Stimulated activated CD8-positive, alpha-beta memory T cell treated with anti-CD3 and anti-CD28 coated beads, Interleukin-4, amount 100 ng/mL, for 24 hours (primary cell): Measurements from ENCODE around the gene UQCRC2.
"Not testable (repeated sequence)": the region's sequence is repeated elsewhere in the genome, so short reads cannot be mapped to it uniquely, and the experiment has no call there.

Experiments used
- DNase-seq: peaks from one replicate; pipeline ENCODE4 v3.0.0-alpha.2; 2020; ENCODE audit warnings: low read depth

Gene UQCRC2

DNA sequence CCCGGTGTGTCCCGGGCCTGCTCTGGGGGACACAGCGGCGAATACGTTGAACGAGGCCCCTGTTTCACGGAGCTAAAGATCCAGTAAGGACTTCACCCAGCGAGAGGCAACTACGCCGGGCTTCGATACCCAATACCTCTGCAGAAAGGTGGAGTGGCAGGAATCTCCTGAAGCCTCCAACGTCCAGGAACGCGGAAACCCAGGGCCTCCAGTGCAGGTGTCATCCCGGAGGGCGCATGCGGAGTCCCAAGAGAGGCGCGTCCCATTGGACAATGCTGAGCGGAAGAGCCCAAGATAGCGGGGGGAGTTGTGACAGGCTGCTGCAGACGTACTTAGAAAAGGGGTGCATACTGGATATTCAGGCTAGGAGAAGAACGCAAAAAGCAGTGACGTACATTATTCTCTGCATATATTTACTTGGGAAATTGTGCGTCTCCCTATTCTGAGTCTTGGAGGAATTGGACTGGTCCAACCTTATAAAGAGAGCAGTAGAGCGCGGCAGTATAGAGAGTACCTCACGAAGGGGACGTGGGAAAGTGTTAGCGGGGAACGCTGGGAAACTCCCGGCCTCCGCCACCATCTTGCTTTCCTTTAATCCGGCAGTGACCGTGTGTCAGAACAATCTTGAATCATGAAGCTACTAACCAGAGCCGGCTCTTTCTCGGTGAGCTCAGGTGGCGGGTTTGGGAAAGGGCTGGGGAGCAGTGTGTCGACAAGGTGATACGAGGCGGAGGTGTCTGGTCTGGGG lies at the start of gene UQCRC2:
TSS of gene UQCRC2 (plus strand) at position 569 of the 748 bp plus-strand sequence. CDS start at position 632, 63 bp downstream.
- peak; percentile 78 for DNase-seq

DNA sequence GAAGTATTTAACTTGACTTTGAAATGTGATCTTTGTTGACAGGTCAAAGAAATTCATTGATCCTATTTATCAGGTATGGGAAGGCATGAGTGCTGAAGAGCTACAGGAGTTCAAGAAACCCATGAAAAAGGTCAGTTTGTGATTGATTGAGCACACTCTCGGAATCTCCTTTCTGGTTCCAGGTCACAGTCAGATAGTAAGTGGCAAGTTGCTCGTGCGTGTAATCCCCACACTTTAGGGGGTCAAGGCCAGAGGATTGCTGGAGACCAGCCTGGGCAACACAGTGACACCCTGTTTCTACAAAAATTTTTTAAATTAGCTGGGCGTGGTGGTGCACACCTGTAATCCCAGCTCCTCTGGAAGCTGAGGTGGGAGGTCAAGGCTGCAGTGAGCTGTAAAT lies 20.5 kb upstream of the UQCRC2 start:
- not testable (repeated sequence) for DNase-seq

DNA sequence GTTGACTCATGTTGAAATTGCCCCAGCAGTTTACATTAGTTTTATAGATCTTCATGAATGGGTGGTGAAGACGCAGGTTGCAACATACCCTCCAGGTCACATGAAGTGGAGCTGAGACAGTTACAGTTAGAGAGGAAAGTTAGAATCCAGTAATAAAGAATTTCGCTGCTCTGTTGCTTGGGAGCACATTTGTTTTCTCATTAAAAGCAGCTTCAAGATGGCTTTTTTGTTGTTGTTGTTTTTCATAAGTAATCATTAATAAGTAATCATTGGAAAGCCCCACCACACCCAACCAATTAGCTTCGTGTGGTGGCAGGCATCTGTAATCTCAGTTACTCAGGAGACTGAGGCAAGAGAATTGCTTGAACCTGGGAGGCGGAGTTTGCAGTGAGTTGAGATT lies 19.8 kb upstream of the UQCRC2 start:
- not testable (repeated sequence) for DNase-seq

DNA sequence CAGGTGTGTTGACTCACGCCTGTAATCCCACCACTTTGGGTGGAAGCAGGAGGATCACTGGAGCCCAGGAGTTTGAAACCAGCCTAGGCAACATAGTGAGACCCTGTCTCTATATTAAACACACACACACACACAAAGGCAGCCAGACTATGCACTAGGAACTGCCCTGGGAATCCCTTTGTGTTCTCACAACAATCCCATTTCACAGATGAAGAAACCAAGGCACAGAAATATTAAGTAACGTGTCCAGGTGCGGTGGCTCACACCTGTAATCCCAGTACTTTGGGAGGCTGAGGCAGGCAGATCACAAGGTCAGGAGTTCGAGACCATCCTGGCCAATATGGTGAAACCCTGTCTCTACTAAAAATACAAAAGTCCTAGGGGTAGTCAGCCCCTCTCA lies 19.4 kb upstream of the UQCRC2 start:
- not testable (repeated sequence) for DNase-seq

DNA sequence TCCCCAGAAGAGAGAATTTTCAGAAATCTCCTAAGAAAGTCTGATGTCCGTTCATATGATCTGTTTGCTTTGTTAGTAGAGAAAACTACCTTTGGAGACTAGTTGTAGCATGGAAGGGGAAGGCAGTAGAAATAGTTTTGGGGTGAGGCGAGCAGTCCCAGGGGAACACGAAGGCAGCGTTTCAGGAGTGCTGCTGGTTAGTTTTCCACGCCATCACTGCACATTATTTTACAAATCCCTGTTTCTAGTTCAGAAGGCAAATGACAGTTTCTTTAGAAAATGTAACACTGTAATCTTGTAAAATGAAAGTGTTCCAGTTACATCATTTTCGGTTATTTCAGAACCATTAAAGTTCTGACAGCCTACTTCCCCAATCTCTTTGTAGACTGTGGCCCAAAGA lies 16.9 kb upstream of the UQCRC2 start:
- not testable (repeated sequence) for DNase-seq

DNA sequence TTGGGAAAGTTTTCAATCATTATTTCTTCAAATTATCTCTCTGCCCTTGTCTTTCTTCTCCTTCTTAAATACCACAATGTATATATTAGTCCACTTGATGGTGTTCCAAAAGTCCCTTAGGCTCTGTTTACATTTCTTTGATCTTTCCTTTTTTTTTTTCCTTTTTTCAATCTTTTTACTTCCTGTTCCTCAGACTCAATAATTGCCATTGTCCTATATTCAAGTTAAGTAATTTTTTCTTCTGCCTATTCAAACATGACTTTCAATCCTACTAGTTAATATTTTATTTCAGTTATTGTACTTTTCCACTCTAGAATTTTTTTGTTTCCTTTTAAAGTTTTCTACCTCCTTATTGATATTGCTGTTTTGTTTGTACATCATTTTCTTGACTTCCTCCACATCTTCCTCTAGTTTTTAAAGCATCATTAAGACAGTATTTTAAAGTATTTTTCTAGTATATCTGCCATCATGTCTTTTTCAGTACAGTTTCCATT lies 15.8 kb upstream of the UQCRC2 start:
- DNase-seq, result no peak

DNA sequence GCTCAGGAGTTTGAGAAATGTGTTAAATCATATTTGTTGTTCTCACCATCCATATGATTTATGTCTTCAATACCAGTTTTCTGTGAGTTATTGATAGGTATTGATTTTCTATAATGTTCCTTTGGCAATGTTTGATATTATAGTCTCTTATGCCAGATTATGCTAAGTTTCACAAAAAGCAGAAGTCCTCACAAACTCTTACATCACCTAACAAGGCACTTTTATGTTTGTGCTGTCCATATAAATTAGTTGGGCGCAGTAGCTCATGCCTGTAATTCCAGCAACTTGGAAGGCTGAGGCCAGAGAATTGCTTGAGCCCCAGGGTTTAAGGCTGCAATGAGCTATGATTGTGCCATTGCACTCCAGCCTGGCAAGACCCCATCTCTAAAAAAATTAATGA lies 12.6 kb upstream of the UQCRC2 start:
- no peak for DNase-seq

DNA sequence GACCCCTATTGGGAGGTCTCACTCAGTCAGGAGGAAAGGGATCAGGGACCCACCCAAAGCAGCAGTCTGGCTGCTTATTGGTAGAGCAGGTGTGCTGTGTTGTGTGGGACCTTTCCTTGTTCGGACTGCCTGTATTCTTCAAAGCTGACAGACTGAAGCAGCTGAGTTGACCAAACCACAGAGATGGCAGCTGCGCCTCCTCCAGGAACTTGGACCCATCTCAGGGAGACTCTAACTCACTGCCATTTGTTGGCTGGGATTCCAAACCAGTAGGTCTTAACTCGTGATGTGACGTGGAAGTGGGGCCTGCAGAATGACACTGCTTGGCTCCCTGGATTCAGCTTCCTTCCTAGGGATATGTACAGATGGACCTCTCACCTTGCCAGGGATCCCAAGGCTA lies 9.6 kb upstream of the UQCRC2 start:
- DNase-seq, result no peak

DNA sequence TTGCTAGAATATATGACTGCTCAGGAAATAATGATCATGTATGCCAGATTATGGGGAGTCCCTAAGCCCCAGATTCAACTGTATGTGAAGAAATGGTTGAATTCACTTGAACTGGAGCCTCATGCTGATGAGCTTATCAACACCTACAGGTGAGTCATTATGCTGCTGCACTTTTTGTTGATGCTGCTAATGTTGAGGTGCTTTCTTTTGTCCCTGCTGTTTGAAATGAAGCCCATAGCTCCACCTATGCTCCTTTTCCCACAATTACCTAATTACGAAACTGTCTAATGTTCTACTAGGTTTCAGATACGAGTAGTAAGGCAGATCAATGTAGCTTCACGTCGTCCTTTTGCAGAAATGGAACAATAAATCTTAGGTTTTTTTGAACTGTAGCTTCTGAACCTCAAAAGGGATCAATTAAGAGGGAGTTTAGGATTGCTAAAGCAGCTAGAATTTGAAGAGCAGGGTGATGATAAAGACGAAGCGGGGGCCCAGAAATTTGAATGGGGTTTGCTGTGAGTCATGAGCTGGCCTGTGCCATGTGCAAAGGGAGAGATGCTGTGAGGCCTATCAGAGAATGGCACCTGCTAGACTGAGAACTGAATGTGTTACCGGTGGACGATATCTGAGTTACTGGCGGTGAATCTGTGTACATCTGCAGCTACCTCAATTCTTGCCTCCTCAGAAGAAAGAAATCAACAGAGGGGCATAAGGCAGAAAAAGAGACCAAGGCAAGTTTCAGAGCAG lies 6.1 kb upstream of the UQCRC2 start:
- no peak for DNase-seq

DNA sequence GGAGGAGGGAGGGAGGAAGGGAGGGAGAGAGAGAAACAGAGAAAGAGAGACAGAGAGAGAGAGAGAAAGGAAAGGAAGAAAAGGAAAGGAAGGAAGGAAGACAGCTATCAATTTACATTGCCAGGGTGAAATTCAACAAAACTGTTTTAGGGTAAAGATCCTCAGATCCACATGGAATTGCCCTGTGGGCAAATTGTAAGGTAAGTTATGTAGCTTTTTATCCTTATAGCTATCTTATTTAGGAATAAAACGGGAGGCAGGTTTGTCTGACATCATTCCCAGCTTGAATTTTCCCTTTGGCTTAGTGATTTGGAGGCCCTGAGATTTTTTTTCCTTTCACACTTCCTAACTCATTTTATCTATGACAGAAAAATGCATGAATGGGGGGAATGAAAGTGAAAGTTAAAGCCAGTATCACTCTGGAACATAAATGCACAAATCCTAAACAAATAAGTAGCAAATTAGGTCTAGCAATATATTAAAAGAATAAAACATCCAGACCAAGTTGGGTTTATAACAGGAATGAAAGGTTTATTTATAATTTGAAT lies 3.4 kb upstream of the UQCRC2 start:
- DNase-seq, result no peak

DNA sequence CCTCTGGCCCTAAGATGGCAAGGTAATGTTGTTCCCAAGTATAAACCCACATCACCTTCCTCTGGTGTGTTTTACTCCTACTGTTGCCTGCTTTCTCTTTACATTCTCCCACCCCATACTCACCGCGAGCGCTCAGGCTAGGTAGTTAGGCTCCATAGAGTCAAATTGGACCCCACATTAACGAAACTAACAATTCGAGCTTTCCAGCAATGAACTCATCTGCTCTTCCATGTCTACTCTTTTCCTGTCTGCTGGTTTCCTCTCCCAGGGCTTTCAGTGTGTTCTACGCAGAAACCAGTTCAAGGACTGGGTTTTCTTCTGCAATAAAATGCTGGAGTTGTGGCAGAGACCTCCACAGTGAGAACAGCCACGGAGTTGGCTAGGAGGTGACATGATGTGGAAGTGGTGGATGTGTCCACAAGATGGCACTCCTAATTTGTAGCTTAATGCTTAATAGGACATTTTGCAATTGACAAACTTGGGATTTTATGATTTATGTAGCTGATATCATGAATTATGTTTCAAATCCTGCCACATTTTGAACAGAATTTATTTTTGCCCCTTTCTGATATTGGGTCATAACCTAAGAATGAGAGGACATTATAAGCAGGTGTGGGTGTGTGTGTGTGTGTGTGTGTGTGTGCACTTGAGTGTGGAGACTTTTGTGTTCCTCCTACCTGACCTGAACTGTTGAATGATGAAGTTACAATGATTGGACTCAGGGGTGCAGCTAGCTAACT lies 2.2 kb upstream of the UQCRC2 start:
- no peak for DNase-seq

DNA sequence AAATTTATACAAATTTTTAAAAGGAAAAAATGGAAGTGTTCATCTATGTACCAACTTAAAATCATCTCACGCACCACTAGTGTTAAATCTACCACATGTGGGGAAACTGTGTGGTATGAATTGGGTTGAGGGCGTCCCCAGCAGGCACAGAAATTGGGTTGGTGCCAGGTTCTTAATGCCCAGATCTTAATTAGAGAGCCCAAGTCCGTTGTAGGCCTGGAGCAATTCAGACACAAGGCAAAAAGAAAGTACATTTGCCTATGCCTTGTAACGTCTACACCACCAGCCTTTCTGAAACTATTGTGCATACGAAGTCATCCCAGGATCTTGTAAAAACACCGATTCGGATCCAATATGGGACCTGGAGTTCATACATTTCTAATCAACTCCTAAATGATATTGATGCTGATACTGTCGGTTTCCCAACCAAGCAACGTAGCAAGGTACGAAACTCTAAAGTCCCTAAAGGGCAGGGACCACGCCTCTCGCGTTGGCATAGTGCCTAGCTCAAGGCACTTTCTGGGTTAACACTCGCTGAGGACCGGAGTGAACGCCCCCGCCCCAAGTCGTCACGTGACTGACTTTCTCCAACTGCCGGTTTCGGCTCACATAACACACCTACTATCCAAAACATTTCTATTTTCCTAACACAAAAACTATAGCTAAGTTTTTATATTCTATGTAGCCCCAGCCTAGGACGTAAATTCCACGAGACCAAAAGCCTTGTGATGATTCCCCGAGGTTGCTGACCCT lies 945 bp upstream of the UQCRC2 start:
- DNase-seq, result peak; percentile 64

DNA sequence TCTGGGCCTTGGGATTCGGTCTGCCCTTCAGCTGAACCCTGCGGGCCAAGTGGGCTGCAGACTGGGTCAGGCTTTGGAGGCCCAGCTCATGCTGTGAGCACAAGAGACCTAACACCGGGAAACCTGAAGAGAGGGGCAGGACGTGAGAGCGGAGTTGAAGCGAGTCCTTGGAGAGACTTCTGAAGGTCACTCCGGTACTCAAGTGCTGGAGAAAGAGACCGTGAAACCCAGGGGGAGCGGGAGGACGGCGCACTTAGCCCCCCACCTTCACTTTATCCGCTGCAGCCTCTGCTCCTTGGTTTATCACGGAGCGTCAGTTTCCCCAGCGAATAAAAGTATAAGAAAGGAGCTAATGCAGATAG lies 361 bp downstream of the UQCRC2 start:
- DNase-seq, result no peak

DNA sequence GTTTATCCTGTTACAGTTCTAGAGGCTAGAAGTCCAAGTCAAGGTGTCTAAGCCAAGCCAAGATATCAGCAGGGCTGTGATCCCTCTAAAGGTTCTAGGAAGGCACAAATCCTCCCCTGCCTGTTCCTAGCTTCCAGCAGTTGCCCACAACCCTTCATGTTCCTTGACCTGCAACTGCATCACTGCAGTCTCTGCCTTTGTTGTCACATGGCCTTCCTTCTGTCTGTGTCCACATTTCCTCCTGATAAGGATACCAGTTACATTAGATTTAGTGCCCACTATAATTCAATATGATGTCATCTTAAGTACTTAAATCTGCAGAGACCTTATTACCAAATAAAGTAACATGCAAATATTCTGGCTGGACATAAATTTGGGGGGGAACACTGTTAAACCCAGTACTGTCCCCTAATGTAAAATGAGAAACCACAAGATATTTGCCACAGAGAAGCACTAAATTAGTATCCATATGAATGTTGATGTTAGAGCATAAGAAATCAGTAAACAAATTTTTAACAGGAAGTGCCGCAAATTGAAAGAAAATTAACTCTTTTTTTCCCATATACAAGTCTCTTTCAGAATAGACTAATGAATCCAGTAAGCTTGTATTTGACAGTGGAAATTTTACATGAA lies 4.7 kb downstream of the UQCRC2 start:
- DNase-seq, result no peak

DNA sequence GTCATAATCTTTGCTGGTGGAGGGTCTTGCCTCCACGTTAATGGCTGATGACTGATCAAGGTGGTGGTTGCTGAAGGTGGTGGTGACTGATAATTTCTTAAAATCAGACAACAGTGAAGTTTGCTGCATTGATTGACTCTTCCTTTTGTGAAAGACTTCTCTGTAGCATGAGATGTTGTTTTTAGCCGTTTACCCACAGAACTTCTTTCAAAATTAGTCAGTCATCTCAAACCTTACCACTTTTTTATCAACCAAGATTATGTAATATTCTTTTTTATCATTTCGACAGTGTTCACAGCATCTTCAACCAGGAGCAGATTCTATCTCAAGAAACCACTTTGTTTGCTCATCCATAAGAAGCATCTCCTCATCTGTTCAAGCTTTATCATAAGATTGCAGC lies 5.9 kb downstream of the UQCRC2 start:
- DNase-seq, result no peak

DNA sequence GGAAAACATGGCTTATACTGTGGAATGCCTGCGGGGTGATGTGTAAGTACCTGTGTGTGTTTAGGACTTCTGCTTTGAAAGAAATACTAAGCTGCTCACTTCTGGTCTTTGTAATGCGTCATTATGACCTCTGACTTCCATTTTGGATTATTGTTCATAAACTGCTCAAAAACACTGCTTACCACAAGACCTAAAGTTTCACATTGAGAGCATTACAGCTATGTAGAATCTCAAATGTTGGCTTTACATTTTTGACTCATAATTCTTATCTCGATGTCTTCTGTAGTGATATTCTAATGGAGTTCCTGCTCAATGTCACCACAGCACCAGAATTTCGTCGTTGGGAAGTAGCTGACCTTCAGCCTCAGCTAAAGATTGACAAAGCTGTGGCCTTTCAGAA lies 9.3 kb downstream of the UQCRC2 start:
- DNase-seq, result no peak

DNA sequence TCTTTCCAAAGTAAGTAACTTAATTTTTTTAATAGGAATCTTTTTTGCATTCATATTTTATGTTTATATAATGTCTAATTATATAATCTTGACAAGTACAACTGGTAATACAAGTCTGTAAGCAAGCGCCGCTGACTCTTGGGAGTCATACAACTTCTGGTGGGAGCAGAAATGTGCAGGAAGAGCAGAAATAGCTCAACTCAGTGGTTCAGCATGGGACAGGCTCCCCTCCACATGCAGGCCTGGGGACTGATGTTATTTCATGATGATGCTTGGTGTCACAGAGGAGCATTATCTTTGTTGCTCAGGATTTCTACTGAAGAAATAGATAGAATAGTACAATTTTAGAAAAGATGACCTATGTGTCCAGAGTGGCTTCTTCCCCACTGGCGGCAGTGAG lies 10.7 kb downstream of the UQCRC2 start:
- DNase-seq, result no peak

DNA sequence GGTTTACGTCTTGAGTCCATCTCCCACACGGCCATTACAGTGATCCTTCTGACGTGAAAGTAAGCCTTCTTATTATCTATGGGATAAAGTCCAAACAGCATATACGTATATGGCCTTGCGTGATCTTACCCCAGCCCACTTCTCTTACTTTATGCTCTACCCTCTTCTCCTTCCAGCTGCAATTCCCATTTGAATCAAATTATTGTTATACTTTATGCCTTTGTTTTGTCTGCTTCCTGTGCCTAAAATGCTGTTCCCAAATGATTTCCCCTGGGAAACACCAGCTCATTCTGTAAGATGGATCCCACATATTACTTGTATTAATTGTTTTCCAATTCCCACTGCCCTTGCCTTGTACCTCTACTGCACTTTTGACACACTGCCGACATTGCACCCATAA lies 11.2 kb downstream of the UQCRC2 start:
- DNase-seq, result no peak

DNA sequence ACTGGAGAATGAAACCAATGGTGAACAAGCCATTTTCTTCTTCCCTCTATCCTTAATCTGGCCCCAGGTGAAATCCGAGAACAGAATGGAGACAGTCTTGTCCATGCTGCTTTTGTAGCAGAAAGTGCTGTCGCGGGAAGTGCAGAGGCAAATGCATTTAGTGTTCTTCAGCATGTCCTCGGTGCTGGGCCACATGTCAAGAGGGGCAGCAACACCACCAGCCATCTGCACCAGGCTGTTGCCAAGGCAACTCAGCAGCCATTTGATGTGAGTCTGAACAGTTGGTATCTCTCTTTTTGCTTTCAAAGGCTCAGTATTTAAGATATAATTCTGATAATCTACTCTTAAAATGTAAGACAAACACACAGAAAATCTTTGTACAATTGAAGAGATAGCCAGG lies 18.7 kb downstream of the UQCRC2 start:
- DNase-seq, result no peak

DNA sequence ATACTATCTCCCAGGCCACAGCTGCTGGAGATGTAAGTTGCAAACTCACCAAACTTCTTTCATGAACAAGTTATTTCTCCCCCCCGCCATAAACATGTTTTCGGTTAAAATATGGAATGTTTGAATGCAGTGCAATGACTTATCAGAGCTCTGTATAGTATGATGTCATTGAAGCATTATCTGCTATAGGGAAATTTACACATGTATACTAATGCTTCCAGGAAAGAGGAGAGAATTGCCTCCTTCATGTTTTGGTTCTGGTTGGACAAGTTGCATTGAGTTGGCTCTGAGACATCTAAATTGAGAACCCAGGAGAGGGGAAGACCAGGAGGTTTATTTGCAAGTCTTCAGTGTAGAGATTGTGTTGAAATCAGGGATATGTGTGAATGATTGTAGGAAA lies 20.8 kb downstream of the UQCRC2 start:
- no peak for DNase-seq

DNA sequence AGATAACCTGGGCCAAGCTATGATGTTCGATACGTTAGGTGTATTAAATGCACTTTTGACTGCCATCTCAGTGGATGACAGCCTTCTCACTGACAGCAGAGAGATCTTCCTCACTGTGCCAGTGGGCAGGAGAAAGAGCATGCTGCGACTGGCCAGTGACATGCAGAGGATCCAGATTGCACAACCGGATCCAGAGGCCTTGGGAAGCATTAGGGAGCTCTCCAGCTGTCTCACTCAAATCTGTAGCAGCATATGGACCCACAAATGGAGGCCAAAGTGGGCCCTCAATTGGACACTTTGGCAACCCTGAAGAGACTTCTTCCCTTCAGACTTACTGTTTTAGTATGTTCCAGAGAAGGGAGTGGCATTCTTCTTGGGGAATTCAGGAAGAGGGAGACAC lies 26.9 kb downstream of the UQCRC2 start:
- DNase-seq, result no peak
